NT2/D1 (cell line): ENCODE measurements around the gene FHOD3.

Experiments
- SUZ12 ChIP-seq: IDR thresholded peaks from 2 replicates; pipeline ENCODE4 v1.6.1; 2011; ENCODE audit not compliant: insufficient read length, insufficient read depth; ENCODE audit errors: extremely low read depth
- YY1 ChIP-seq: IDR thresholded peaks from 2 replicates; pipeline ENCODE4 v1.6.1; 2011; ENCODE audit not compliant: insufficient read length, insufficient read depth
- ZNF274 ChIP-seq: IDR thresholded peaks from 2 replicates; pipeline ENCODE4 v1.6.1; 2011; ENCODE audit warnings: mild to moderate bottlenecking, low read depth, low read length

GRCh38 chr18:36427369-36427768, 129.9 kb downstream of the FHOD3 start:
- TF ChIP-seq ZNF274 (no peak), YY1 (no peak), SUZ12 (no peak)
